Keratinocyte (primary cell): ENCODE data around the gene SYT11. TPM values are rescaled to one million over a fixed set of nuclear protein-coding genes. Genes with fewer than 3 reads are reported as not detected.

ENCODE experiments used
- DNase-seq: peaks from one replicate; pipeline ENCODE4 v3.0.0-alpha.2; 2011; ENCODE audit warnings: low read depth, missing footprints, low spot score
- FAIRE-seq: peaks from 2 replicates; lab custom pipeline; 2011; peaks lifted over from hg19 to GRCh38; lab: Jason Lieb, UNC
- H2AFZ ChIP-seq: 2 replicates; pipeline ENCODE4 v1.6.0; 2012; ENCODE audit warnings: low read length, control low read depth, inconsistent platforms; ENCODE audit not compliant: control insufficient read depth
- H3K27ac ChIP-seq: 2 replicates; pipeline ENCODE4 v1.5.1; 2011; ENCODE audit warnings: low read length; ENCODE audit not compliant: control insufficient read depth, insufficient read depth
- H3K27me3 ChIP-seq: 3 replicates; pipeline ENCODE4 v1.6.0; 2011; ENCODE audit warnings: low read length; ENCODE audit not compliant: control insufficient read depth, insufficient read depth; ENCODE audit errors: extremely low read depth
- H3K36me3 ChIP-seq, 2 experiments: 2 replicates in 1 of 2; 3 replicates in 1 of 2; pipeline ENCODE4 v1.5.1; 2011; ENCODE audit warnings: low read length in 2 of 2, mild to moderate bottlenecking in 1 of 2; ENCODE audit not compliant: control insufficient read depth in 2 of 2, insufficient read depth in 2 of 2; ENCODE audit errors: extremely low read depth in 1 of 2
- H3K4me1 ChIP-seq: 3 replicates; pipeline ENCODE4 v1.5.1; 2011; ENCODE audit warnings: low read length; ENCODE audit not compliant: control insufficient read depth, insufficient read depth; ENCODE audit errors: extremely low read depth
- H3K4me2 ChIP-seq: 3 replicates; pipeline ENCODE4 v1.6.0; 2011; ENCODE audit warnings: low read depth, low read length; ENCODE audit not compliant: control insufficient read depth, insufficient read depth; ENCODE audit errors: extremely low read depth
- H3K4me3 ChIP-seq, 3 experiments: fragments of 200-600 bp in 1 of 3; sonication (generic) in 1 of 3; 2 replicates in 2 of 3; 3 replicates in 1 of 3; pipeline ENCODE4 v1.5.1; 2011 to 2016; ENCODE audit warnings: low read length in 3 of 3, mild to moderate bottlenecking in 3 of 3, control low read depth in 2 of 3, inconsistent platforms in 1 of 3, low read depth in 1 of 3, mixed read lengths in 1 of 3, mixed run types in 1 of 3, moderate library complexity in 1 of 3; ENCODE audit not compliant: control insufficient read depth in 2 of 3, insufficient read depth in 2 of 3; ENCODE audit errors: extremely low read depth in 1 of 3
- H3K79me2 ChIP-seq: 2 replicates; pipeline ENCODE4 v1.6.0; 2012; ENCODE audit warnings: low read length; ENCODE audit not compliant: control insufficient read depth, insufficient read depth
- H3K9ac ChIP-seq: 3 replicates; pipeline ENCODE4 v1.6.0; 2011; ENCODE audit warnings: low read length; ENCODE audit not compliant: control insufficient read depth, insufficient read depth; ENCODE audit errors: extremely low read depth
- H3K9me1 ChIP-seq: 3 replicates; pipeline ENCODE4 v1.6.0; 2011; ENCODE audit warnings: low read length; ENCODE audit not compliant: control insufficient read depth, insufficient read depth; ENCODE audit errors: extremely low read depth
- H3K9me3 ChIP-seq: 2 replicates; pipeline ENCODE4 v1.5.1; 2012; ENCODE audit warnings: low read depth, low read length; ENCODE audit not compliant: control insufficient read depth
- H4K20me1 ChIP-seq: 3 replicates; pipeline ENCODE4 v1.6.0; 2011; ENCODE audit warnings: low read length; ENCODE audit not compliant: control insufficient read depth, insufficient read depth; ENCODE audit errors: extremely low read depth
- EZH2 ChIP-seq: IDR thresholded peaks from one replicate; pipeline ENCODE4 v1.6.1; 2012; ENCODE audit warnings: inconsistent platforms, mild to moderate bottlenecking, low read length, moderate library complexity
- dilution Hi-C: fragments of 300-500 bp; cut with MboI; formaldehyde crosslinking; loops from one replicate; pipeline ENCODE4 v1.7.0; 2020; ENCODE audit warnings: low sequenced_read_pairs; ENCODE audit not compliant: extremely low pct_ligation_motif_present
- polyA plus RNA-seq, 5 experiments: library from polyadenylated mRNA; depleted of rRNA in 3 of 5; stranded (reverse) in 3 of 5; stranded (forward) in 1 of 5; unstranded in 1 of 5; fragments of >200 nt; gene quantifications; 1 replicate in 1 of 5; 2 replicates in 3 of 5; 3 replicates in 1 of 5; pipeline versions ENCODE4 v1.2.1 to v1.2.3, GENCODE V29; 2011 to 2012; ENCODE audit warnings: missing spikeins in 2 of 5, low read depth in 1 of 5, low replicate concordance in 1 of 5
- TF ChIP-seq, protein P1 (sequence below), 3 experiments: IDR thresholded peaks in 1 of 3; conservative IDR thresholded peaks in 1 of 3; optimal IDR thresholded peaks in 1 of 3; 2 replicates in 2 of 3; 3 replicates in 1 of 3; pipeline versions ENCODE3 to v1.5.1; 2011; ENCODE audit warnings: low read length in 3 of 3, mild to moderate bottlenecking in 3 of 3, moderate library complexity in 2 of 3, control low read depth in 1 of 3, inconsistent platforms in 1 of 3; ENCODE audit not compliant: insufficient read depth in 2 of 3; ENCODE audit errors: extremely low read depth in 1 of 3

Gene SYT11
- polyA plus RNA-seq, 1 donor (not counting 4 experiments of a cell fraction or from before 2014, with no cell fraction given), result 0.08 TPM

DNA sequence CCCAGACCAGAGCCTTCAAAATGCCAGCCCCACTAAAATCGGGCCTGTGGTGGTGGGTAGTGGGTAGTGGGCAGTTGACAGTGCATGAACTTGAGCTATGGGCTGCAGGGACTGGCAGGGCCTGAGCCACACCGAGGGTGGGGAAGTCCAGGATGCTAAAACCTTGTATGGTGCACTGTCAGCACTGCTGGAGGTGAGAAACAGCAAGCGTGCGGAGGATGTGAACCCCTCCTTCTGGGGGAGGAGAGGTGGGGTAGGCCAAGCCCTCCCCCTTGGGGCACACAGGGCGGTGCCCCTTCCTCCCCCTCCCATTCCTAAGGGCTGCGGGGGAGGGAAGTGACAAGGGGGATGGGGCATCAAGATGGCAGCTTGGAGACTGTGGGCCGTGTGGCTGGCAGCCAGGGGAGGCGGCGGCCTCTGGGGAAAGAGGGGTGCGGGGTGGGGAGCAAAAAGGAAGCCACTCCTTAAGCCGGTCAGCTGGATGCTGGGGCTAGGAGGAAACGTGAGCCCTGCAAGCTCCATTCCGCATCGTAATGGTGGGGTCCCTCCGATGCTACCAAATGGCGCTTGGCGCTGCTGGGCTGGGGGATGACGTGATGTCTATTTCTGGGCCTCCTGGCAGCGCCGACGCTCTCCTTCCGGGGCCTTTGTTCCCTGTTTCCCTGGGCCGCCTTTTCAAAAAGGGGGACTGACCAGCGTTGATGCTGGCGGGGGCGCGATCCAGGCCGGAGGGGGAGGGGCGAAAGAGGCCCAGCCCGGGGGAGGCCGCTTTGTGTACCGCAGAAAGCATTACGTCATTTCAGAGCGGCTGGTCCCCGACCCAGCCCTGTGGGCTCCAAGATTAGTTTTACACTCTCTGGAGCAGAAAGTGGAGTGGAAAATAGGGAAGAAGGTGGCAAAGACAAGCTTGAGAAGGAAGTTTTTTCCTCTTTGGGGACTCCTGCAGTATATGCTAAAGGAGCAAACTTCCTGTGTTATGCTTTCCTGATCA is 809 bp downstream of the SYT11 start:
- H3K9ac ChIP-seq, result no peak overlapping the region
- peaks cover 17% of the 10 kb centered on the region for H3K79me2 ChIP-seq
- H4K20me1 ChIP-seq, result no peaks in the 10 kb centered on the region
- H3K4me1 ChIP-seq, result peaks cover 17% of the 10 kb centered on the region
- no peaks in the 10 kb centered on the region for H3K9me1 ChIP-seq
- H3K27me3 ChIP-seq, result peaks cover 14% of the 10 kb centered on the region
- FAIRE-seq, result no peak
- peak overlapping the region; percentile 49 for H2AFZ ChIP-seq
- dilution Hi-C loops, result no loop called here
- TF ChIP-seq EZH2, result no peak
- TF ChIP-seq, protein P1, sequence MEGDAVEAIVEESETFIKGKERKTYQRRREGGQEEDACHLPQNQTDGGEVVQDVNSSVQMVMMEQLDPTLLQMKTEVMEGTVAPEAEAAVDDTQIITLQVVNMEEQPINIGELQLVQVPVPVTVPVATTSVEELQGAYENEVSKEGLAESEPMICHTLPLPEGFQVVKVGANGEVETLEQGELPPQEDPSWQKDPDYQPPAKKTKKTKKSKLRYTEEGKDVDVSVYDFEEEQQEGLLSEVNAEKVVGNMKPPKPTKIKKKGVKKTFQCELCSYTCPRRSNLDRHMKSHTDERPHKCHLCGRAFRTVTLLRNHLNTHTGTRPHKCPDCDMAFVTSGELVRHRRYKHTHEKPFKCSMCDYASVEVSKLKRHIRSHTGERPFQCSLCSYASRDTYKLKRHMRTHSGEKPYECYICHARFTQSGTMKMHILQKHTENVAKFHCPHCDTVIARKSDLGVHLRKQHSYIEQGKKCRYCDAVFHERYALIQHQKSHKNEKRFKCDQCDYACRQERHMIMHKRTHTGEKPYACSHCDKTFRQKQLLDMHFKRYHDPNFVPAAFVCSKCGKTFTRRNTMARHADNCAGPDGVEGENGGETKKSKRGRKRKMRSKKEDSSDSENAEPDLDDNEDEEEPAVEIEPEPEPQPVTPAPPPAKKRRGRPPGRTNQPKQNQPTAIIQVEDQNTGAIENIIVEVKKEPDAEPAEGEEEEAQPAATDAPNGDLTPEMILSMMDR (optimal IDR thresholded peaks at IDR 0.05 in 1 of 3, IDR thresholded peaks at IDR 0.05 in 1 of 3, conservative IDR thresholded peaks at IDR 0.05 in 1 of 3; ENCODE audit: extremely low read depth in 1 of 3, insufficient read depth in 2 of 3, low read length in 3 of 3), result no peak
- H3K36me3 ChIP-seq, result peaks cover 0 to 2% of the 10 kb centered on the region in 2 experiments
- H3K4me3 ChIP-seq, result no peak overlapping the region
- DNase-seq, result no peak
- H3K4me2 ChIP-seq, result no peak overlapping the region
- no peaks in the 10 kb centered on the region for H3K9me3 ChIP-seq
- no peak overlapping the region for H3K27ac ChIP-seq

DNA sequence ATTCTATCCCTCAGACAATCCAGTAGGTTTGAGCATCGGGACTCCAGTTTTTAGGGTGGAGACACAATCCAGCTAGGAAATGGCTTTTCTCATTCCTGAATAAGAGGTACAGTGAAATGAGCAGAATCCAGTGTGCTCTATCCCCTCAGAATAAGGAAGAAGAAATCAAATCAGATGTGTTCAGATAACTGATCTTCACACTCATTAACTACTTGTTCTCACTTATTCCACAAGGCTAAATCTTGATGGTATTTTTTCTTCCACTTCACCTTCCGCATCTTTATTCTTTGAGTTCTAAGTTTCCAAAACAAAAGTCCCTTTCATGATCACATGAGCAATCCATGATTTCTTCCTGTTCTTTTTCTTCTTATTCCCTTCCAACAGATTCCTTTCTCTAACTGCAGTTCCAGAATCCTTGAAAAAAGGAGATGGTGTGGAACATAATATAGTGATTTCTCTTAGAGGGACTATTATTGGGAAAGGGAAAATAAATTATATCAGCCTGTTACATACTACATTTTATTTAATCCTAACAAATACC is 1.7 kb downstream of the SYT11 start:
- H4K20me1 ChIP-seq, result no peaks in the 10 kb centered on the region
- H3K9me3 ChIP-seq, result no peaks in the 10 kb centered on the region
- DNase-seq (no peak), FAIRE-seq (no peak)
- no peaks in the 10 kb centered on the region for H3K9me1 ChIP-seq
- no peak overlapping the region for H3K27ac ChIP-seq
- H3K36me3 ChIP-seq, result no peaks in the 10 kb centered on the region
- H3K4me1 ChIP-seq, result peaks cover 17% of the 10 kb centered on the region
- H3K4me3 ChIP-seq, result no peak overlapping the region
- no peak overlapping the region for H3K9ac ChIP-seq
- dilution Hi-C loops, result no loop called here
- peak overlapping the region; percentile 16 for H2AFZ ChIP-seq
- H3K4me2 ChIP-seq, result no peak overlapping the region
- no peak for TF ChIP-seq EZH2
- peaks cover 10% of the 10 kb centered on the region for H3K79me2 ChIP-seq
- peaks cover 14% of the 10 kb centered on the region for H3K27me3 ChIP-seq
